GM23338 (cell line): ENCODE measurements around the gene STOML3. TPM values are rescaled to one million over a fixed set of nuclear protein-coding genes. Genes with fewer than 3 reads are reported as not detected.
A peak's percentile ranks its signal among the peaks of the same experiment; 100 is the strongest.

Source experiments
- ATAC-seq: fragments of 200-7000 bp; cut with Tn5 transposase; 3 replicates; pipeline ENCODE4 v1.9.1; 2020
- DNase-seq: peaks from one replicate; pipeline ENCODE4 v3.0.0-alpha.2; 2015; ENCODE audit warnings: low spot score
- H2AFZ ChIP-seq: fragments of 200-600 bp; sonication (generic); 2 replicates; pipeline ENCODE4 v1.8.0; 2016; ENCODE audit warnings: antibody characterized with exemption, mild to moderate bottlenecking, moderate library complexity
- H3F3A ChIP-seq: fragments of 200-600 bp; sonication (generic); replicated peaks from 2 replicates; pipeline ENCODE4 v1.8.0; 2017; ENCODE audit warnings: antibody characterized with exemption, mixed run types, low read depth
- H3K27ac ChIP-seq: fragments of 200-600 bp; sonication (generic); 2 replicates; pipeline ENCODE4 v1.6.1; 2016; ENCODE audit warnings: low read depth
- H3K27me3 ChIP-seq: fragments of 200-600 bp; sonication (generic); 2 replicates; pipeline ENCODE4 v1.8.0; 2016; ENCODE audit warnings: mild to moderate bottlenecking, mixed run types, moderate library complexity; ENCODE audit not compliant: insufficient read depth
- H3K36me3 ChIP-seq: fragments of 200-600 bp; sonication (generic); 2 replicates; pipeline ENCODE4 v1.8.0; 2016; ENCODE audit warnings: mild to moderate bottlenecking; ENCODE audit not compliant: insufficient read depth
- H3K4me1 ChIP-seq: fragments of 200-600 bp; sonication (generic); 2 replicates; pipeline ENCODE4 v1.8.0; 2016; ENCODE audit warnings: mild to moderate bottlenecking, moderate library complexity; ENCODE audit not compliant: insufficient read depth
- H3K4me2 ChIP-seq: fragments of 200-600 bp; sonication (generic); 2 replicates; pipeline ENCODE4 v1.7.1; 2017; ENCODE audit warnings: mixed run types
- H3K4me3 ChIP-seq: fragments of 200-600 bp; sonication (generic); 2 replicates; pipeline ENCODE4 v1.6.1; 2016; ENCODE audit warnings: mixed run types
- H3K79me2 ChIP-seq: fragments of 200-600 bp; sonication (generic); replicated peaks from 2 replicates; pipeline ENCODE4 v1.8.0; 2017; ENCODE audit warnings: mild to moderate bottlenecking; ENCODE audit not compliant: insufficient read depth
- H3K9me2 ChIP-seq: fragments of 200-600 bp; sonication (generic); 2 replicates; pipeline ENCODE4 v1.8.0; 2017; ENCODE audit not compliant: insufficient read depth
- H4K20me1 ChIP-seq: fragments of 200-600 bp; sonication (generic); replicated peaks from 2 replicates; pipeline ENCODE4 v1.8.0; 2017; ENCODE audit warnings: mild to moderate bottlenecking; ENCODE audit not compliant: insufficient read depth
- H3K27ac Mint-ChIP-seq: 2 replicates; pipeline ENCODE4 v1.8.0; 2020; ENCODE audit warnings: inconsistent platforms, mild to moderate bottlenecking, moderate library complexity, mixed read lengths
- H3K27me3 Mint-ChIP-seq: 3 replicates; pipeline ENCODE4 v1.8.0; 2022; ENCODE audit warnings: low read depth, mild to moderate bottlenecking, moderate library complexity, mixed read lengths, inconsistent platforms; ENCODE audit not compliant: insufficient read depth, poor library complexity
- H3K36me3 Mint-ChIP-seq: 3 replicates; pipeline ENCODE4 v1.8.0; 2021; ENCODE audit warnings: low read depth, mild to moderate bottlenecking, inconsistent platforms, moderate library complexity, mixed read lengths
- H3K4me1 Mint-ChIP-seq: 3 replicates; pipeline ENCODE4 v1.8.0; 2020; ENCODE audit warnings: mild to moderate bottlenecking, inconsistent platforms, mixed read lengths
- H3K4me3 Mint-ChIP-seq: 3 replicates; pipeline ENCODE4 v1.8.0; 2021; ENCODE audit warnings: moderate library complexity, mild to moderate bottlenecking, inconsistent platforms, mixed read lengths
- H3K9me3 Mint-ChIP-seq: 3 replicates; pipeline ENCODE4 v1.8.0; 2020; ENCODE audit warnings: moderate library complexity, mild to moderate bottlenecking, inconsistent platforms, mixed read lengths
- CTCF ChIP-seq, 2 experiments: fragments of 200-600 bp in 1 of 2; sonication (generic) in 1 of 2; conservative IDR thresholded peaks; 2 replicates each; pipeline versions ENCODE4 v1.5.1 to v1.6.1; 2016 to 2017; ENCODE audit warnings: antibody characterized with exemption in 2 of 2, low read depth in 2 of 2, mild to moderate bottlenecking in 2 of 2, moderate library complexity in 1 of 2
- JUNB ChIP-seq: IDR thresholded peaks from one replicate; pipeline ENCODE4 v1.6.1; 2016; ENCODE audit warnings: antibody characterized with exemption; ENCODE audit not compliant: unreplicated experiment
- NANOG ChIP-seq: IDR thresholded peaks from 2 replicates; pipeline ENCODE4 v1.6.1; 2016; ENCODE audit warnings: antibody characterized with exemption, borderline replicate concordance
- REST ChIP-seq: IDR thresholded peaks from one replicate; pipeline ENCODE4 v1.6.1; 2018; ENCODE audit warnings: antibody characterized with exemption; ENCODE audit not compliant: unreplicated experiment
- STAT1 ChIP-seq: IDR thresholded peaks from one replicate; pipeline ENCODE4 v1.6.1; 2016; ENCODE audit warnings: antibody characterized with exemption; ENCODE audit not compliant: unreplicated experiment
- ZNF331 ChIP-seq: fragments of 250-450 bp; sonication (Bioruptor Pico); IDR thresholded peaks from 2 replicates; pipeline ENCODE4 v1.5.0; 2020; ENCODE audit warnings: low read depth, mild to moderate bottlenecking, moderate library complexity
- polyA plus RNA-seq: library from polyadenylated mRNA; unstranded; fragments of >200 nt; fragmentation: Nextera tagmentation; extraction: Ambion mirVana; gene quantifications from 2 replicates; pipeline ENCODE4 v1.2.1, GENCODE V29; 2016
- total RNA-seq: library from RNA; depleted of rRNA; stranded (reverse); fragments of >200 nt; shearing (Covaris generic); gene quantifications from 2 replicates; pipeline ENCODE4 v1.2.3, GENCODE V29; 2014
- TF ChIP-seq, protein P1 (sequence below): IDR thresholded peaks from 2 replicates; pipeline ENCODE4 v1.6.1; 2016; ENCODE audit warnings: antibody characterized with exemption
- TF ChIP-seq, protein P2 (sequence below): fragments of 250-450 bp; sonication (Bioruptor Pico); IDR thresholded peaks from 2 replicates; pipeline ENCODE4 v1.5.0; 2020; ENCODE audit warnings: mild to moderate bottlenecking, moderate library complexity

Gene STOML3
- total and polyA plus RNA-seq, 2 experiments from 2014 or later, result not detected

DNA sequence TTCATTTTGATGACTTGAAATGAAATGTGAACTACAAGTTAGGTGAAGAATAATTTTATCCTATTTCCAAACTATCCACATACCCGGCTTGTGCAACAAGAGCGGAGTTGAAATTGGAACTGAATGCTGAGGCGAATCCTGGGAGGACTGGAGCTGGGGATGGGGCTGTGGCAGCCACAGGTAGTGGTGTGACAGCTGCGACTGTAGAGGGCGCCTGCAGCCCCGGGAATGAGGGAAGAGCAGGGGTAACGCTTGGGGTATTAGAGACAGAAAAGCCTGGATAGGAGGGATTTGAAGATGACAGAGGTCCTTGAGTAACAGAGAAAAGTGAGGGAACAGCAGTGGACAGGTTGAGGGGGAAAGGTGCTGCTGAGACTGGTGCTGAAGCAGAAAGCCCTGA, 22.0 kb upstream of the STOML3 start:
- H3K4me1 Mint-ChIP-seq, result peaks cover 6% of the 10 kb centered on the region; the same call in 2 of the 3 replicates
- H3K36me3 Mint-ChIP-seq, result peaks cover 80% of the 10 kb centered on the region
- peaks cover 45% of the 10 kb centered on the region; the same call in 1 of the 2 replicates for H3K36me3 ChIP-seq

More for the DNA sequence above, 22.0 kb upstream of the STOML3 start:
- ATAC-seq, result peak; percentile 99
- Histone ChIP-seq H2AFZ (no peak overlapping the region), H3K4me3 (no peak overlapping the region), H3K4me2 (no peak overlapping the region), H3K9me2 (no peaks in the 10 kb centered on the region), H3K4me1 (0 out of 2 replicates have a peak, but pooled peaks cover under 1% of the 10 kb centered on the region), H3K79me2 (no peaks in the 10 kb centered on the region), H3F3A (peaks cover 5% of the 10 kb centered on the region), H3K27ac (no peak overlapping the region), H4K20me1 (no peaks in the 10 kb centered on the region), H3K27me3 (no peaks in the 10 kb centered on the region)
- peaks cover 3% of the 10 kb centered on the region; the same call in 2 of the 3 replicates for H3K9me3 Mint-ChIP-seq
- no peak overlapping the region for H3K27ac Mint-ChIP-seq
- peaks cover 3% of the 10 kb centered on the region for H3K27me3 Mint-ChIP-seq
- TF ChIP-seq, protein P1, sequence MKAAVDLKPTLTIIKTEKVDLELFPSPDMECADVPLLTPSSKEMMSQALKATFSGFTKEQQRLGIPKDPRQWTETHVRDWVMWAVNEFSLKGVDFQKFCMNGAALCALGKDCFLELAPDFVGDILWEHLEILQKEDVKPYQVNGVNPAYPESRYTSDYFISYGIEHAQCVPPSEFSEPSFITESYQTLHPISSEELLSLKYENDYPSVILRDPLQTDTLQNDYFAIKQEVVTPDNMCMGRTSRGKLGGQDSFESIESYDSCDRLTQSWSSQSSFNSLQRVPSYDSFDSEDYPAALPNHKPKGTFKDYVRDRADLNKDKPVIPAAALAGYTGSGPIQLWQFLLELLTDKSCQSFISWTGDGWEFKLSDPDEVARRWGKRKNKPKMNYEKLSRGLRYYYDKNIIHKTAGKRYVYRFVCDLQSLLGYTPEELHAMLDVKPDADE, result no peak
- TF ChIP-seq ZNF331 (CRISPR knock-in tag), result no peak
- no peak for TF ChIP-seq STAT1
- TF ChIP-seq, protein P2, sequence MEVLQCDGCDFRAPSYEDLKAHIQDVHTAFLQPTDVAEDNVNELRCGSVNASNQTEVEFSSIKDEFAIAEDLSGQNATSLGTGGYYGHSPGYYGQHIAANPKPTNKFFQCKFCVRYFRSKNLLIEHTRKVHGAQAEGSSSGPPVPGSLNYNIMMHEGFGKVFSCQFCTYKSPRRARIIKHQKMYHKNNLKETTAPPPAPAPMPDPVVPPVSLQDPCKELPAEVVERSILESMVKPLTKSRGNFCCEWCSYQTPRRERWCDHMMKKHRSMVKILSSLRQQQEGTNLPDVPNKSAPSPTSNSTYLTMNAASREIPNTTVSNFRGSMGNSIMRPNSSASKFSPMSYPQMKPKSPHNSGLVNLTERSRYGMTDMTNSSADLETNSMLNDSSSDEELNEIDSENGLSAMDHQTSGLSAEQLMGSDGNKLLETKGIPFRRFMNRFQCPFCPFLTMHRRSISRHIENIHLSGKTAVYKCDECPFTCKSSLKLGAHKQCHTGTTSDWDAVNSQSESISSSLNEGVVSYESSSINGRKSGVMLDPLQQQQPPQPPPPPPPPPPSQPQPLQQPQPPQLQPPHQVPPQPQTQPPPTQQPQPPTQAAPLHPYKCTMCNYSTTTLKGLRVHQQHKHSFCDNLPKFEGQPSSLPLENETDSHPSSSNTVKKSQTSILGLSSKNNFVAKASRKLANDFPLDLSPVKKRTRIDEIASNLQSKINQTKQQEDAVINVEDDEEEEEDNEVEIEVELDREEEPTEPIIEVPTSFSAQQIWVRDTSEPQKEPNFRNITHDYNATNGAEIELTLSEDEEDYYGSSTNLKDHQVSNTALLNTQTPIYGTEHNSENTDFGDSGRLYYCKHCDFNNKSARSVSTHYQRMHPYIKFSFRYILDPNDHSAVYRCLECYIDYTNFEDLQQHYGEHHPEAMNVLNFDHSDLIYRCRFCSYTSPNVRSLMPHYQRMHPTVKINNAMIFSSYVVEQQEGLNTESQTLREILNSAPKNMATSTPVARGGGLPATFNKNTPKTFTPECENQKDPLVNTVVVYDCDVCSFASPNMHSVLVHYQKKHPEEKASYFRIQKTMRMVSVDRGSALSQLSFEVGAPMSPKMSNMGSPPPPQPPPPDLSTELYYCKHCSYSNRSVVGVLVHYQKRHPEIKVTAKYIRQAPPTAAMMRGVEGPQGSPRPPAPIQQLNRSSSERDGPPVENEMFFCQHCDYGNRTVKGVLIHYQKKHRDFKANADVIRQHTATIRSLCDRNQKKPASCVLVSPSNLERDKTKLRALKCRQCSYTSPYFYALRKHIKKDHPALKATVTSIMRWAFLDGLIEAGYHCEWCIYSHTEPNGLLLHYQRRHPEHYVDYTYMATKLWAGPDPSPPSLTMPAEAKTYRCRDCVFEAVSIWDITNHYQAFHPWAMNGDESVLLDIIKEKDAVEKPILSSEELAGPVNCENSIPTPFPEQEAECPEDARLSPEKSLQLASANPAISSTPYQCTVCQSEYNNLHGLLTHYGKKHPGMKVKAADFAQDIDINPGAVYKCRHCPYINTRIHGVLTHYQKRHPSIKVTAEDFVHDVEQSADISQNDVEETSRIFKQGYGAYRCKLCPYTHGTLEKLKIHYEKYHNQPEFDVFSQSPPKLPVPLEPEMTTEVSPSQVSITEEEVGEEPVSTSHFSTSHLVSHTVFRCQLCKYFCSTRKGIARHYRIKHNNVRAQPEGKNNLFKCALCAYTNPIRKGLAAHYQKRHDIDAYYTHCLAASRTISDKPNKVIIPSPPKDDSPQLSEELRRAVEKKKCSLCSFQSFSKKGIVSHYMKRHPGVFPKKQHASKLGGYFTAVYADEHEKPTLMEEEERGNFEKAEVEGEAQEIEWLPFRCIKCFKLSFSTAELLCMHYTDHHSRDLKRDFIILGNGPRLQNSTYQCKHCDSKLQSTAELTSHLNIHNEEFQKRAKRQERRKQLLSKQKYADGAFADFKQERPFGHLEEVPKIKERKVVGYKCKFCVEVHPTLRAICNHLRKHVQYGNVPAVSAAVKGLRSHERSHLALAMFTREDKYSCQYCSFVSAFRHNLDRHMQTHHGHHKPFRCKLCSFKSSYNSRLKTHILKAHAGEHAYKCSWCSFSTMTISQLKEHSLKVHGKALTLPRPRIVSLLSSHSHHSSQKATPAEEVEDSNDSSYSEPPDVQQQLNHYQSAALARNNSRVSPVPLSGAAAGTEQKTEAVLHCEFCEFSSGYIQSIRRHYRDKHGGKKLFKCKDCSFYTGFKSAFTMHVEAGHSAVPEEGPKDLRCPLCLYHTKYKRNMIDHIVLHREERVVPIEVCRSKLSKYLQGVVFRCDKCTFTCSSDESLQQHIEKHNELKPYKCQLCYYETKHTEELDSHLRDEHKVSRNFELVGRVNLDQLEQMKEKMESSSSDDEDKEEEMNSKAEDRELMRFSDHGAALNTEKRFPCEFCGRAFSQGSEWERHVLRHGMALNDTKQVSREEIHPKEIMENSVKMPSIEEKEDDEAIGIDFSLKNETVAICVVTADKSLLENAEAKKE (CRISPR knock-in tag), result no peak
- peak; percentile 75 to 79 for TF ChIP-seq CTCF (conservative IDR thresholded peaks at IDR 0.05; ENCODE audit: low read depth in 2 of 2)
- no peak for TF ChIP-seq NANOG
- no peak for TF ChIP-seq JUNB
- TF ChIP-seq REST, result no peak
- no peak overlapping the region for H3K4me3 Mint-ChIP-seq
- peak; percentile 77 for DNase-seq
